Tibial nerve (tissue), 3 donors: ENCODE data around the gene NPS.

Experiments
- POLR2A ChIP-seq, 2 donors: fragments of 450-650 bp; IDR thresholded peaks; one replicate each; pipeline ENCODE4 v1.6.1; 2017; ENCODE audit warnings: antibody characterized with exemption in 2 of 2, mild to moderate bottlenecking in 2 of 2, moderate library complexity in 2 of 2
- TF ChIP-seq, protein P1 (sequence below), 5 experiments: fragments of 200-600 bp in 3 of 5; fragments of 450-650 bp in 2 of 5; sonication (generic) in 3 of 5; IDR thresholded peaks; one replicate each; pipeline ENCODE4 v1.5.1; 2016 to 2019; ENCODE audit warnings: antibody characterized with exemption in 5 of 5, mild to moderate bottlenecking in 3 of 5, moderate library complexity in 2 of 5

DNA sequence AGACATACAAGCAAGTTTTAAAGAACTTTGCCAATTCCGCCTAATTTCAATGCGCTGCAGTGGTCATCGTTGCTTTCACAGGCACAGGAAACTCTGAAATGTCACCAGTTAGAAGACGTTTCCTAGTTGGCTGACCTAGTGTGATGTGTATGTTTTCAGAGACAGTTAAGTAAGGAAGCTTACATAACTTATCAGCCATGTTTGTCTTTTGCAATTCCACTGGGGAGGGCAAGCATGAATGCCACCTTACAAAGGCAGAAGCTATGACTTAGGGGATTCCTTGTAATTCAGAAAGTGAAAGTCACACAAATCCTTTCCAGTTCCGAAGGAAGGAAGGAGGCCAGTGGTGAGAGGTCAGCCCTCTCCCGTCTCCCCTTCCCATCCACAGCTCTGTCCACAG lies 15.0 kb upstream of the NPS start:
- TF ChIP-seq, protein P1, sequence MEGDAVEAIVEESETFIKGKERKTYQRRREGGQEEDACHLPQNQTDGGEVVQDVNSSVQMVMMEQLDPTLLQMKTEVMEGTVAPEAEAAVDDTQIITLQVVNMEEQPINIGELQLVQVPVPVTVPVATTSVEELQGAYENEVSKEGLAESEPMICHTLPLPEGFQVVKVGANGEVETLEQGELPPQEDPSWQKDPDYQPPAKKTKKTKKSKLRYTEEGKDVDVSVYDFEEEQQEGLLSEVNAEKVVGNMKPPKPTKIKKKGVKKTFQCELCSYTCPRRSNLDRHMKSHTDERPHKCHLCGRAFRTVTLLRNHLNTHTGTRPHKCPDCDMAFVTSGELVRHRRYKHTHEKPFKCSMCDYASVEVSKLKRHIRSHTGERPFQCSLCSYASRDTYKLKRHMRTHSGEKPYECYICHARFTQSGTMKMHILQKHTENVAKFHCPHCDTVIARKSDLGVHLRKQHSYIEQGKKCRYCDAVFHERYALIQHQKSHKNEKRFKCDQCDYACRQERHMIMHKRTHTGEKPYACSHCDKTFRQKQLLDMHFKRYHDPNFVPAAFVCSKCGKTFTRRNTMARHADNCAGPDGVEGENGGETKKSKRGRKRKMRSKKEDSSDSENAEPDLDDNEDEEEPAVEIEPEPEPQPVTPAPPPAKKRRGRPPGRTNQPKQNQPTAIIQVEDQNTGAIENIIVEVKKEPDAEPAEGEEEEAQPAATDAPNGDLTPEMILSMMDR (IDR thresholded peaks at IDR 0.05), result no peak
- TF ChIP-seq POLR2A (IDR thresholded peaks at IDR 0.05), result no peak
